A673 (cell line): Measurements from ENCODE around the gene XYLT1. TPM values are rescaled to one million over a fixed set of nuclear protein-coding genes. Genes with fewer than 3 reads are reported as not detected.

Experiments used
- BruUV-seq: library from RNA; stranded (reverse); fragments of 400-500 nt; replicated peaks from 2 replicates; lab custom pipeline; 2021; lab: Mats Ljungman, UMichigan
- CTCF ChIA-PET: fragments of 300-600 bp; sonication (Branson Sonifier 250); formaldehyde crosslinking; loops from one replicate; lab custom pipeline; 2022; ENCODE audit warnings: antibody characterized with exemption; lab: Charles Lee
- POLR2A ChIA-PET: fragments of 300-600 bp; sonication (Branson Sonifier 250); formaldehyde crosslinking; loops from one replicate; lab custom pipeline; 2022; ENCODE audit warnings: antibody characterized with exemption; ENCODE audit not compliant: low non-redundant PET; lab: Charles Lee
- DNase-seq: peaks from one replicate; pipeline ENCODE4 v3.0.0-alpha.2; 2015; ENCODE audit warnings: low spot score
- H3K27ac ChIP-seq: fragments of 200-600 bp; sonication (generic); 2 replicates; pipeline ENCODE4 v1.5.1; 2016; ENCODE audit warnings: mixed run types, low read depth, mild to moderate bottlenecking, mixed read lengths, antibody characterized with exemption, low read length; ENCODE audit not compliant: poor library complexity, severe bottlenecking
- H3K27me3 ChIP-seq: fragments of 200-600 bp; sonication (generic); replicated peaks from 2 replicates; pipeline ENCODE4 v1.6.1; 2017; ENCODE audit warnings: mixed run types, low read depth, mild to moderate bottlenecking, mixed read lengths, antibody characterized with exemption, low read length; ENCODE audit not compliant: insufficient read depth, poor library complexity
- H3K36me3 ChIP-seq: fragments of 200-600 bp; sonication (generic); 2 replicates; pipeline ENCODE4 v1.6.1; 2016; ENCODE audit warnings: mixed run types, mild to moderate bottlenecking, mixed read lengths, antibody characterized with exemption, low read length; ENCODE audit not compliant: insufficient read depth, poor library complexity, severe bottlenecking
- H3K4me1 ChIP-seq: fragments of 200-600 bp; sonication (generic); 2 replicates; pipeline ENCODE4 v1.6.1; 2017; ENCODE audit warnings: mixed run types, mild to moderate bottlenecking, mixed read lengths, antibody characterized with exemption, low read length; ENCODE audit not compliant: insufficient read depth, poor library complexity, severe bottlenecking
- H3K4me3 ChIP-seq: fragments of 200-600 bp; sonication (generic); 2 replicates; pipeline ENCODE4 v1.5.1; 2016; ENCODE audit warnings: low read depth, mixed run types, mild to moderate bottlenecking, mixed read lengths, low read length; ENCODE audit not compliant: poor library complexity, severe bottlenecking
- H3K9me3 ChIP-seq: fragments of 200-600 bp; sonication (generic); 2 replicates; pipeline ENCODE4 v1.6.1; 2016; ENCODE audit warnings: mixed run types, low read depth, mild to moderate bottlenecking, mixed read lengths, antibody characterized with exemption, low read length; ENCODE audit not compliant: poor library complexity, severe bottlenecking
- CTCF ChIP-seq: fragments of 300-800, 200-600 bp; sonication (generic); conservative IDR thresholded peaks from 2 replicates; pipeline ENCODE4 v1.5.1; 2017; ENCODE audit warnings: low read depth, mild to moderate bottlenecking, antibody characterized with exemption, low read length, moderate library complexity, mixed read lengths
- EZH2 ChIP-seq: fragments of 200-600 bp; sonication (generic); IDR thresholded peaks from 2 replicates; pipeline ENCODE4 v1.6.1; 2017; ENCODE audit warnings: borderline replicate concordance, low read depth, mild to moderate bottlenecking, mixed read lengths, antibody characterized with exemption, low read length; ENCODE audit not compliant: poor library complexity, severe bottlenecking
- intact Hi-C: fragments of 100-400 bp; cut with micrococcal nuclease; formaldehyde crosslinking; loops from one replicate; pipeline ENCODE4 v1.10.0; 2022; ENCODE audit not compliant: unreplicated experiment
- total RNA-seq: library from RNA; stranded (reverse); gene quantifications from 2 replicates; pipeline ENCODE4 v1.2.3, GENCODE V29; 2021

XYLT1 gene
- total RNA-seq, 1 experiment from 2014 or later, result 0.64 TPM

- DNase-seq, result no peak
- Histone ChIP-seq H3K36me3 (no peaks in the 10 kb centered on the region), H3K9me3 (no peaks in the 10 kb centered on the region), H3K4me1 (no peaks in the 10 kb centered on the region), H3K4me3 (no peak overlapping the region), H3K27me3 (no peaks in the 10 kb centered on the region), H3K27ac (no peak overlapping the region)
- no peak for TF ChIP-seq CTCF
- TF ChIP-seq EZH2, result no peak
- POLR2A ChIA-PET, result no interaction called here
- BruUV-seq, result no TSS peak
- CTCF ChIA-PET, result no interaction called here
- intact Hi-C loops, result no loop called here
These were observed 127.7 kb downstream of the XYLT1 start for GRCh38 chr16:17343028-17343427.

GRCh38 chr16:17342031-17342430 is 128.7 kb downstream of the XYLT1 start:
- Histone ChIP-seq H3K27ac (no peak overlapping the region), H3K4me3 (no peak overlapping the region), H3K36me3 (no peaks in the 10 kb centered on the region), H3K4me1 (no peaks in the 10 kb centered on the region), H3K9me3 (no peaks in the 10 kb centered on the region), H3K27me3 (no peaks in the 10 kb centered on the region)
- ChIA-PET CTCF (no interaction called here), POLR2A (no interaction called here)
- intact Hi-C loops, result no loop called here
- BruUV-seq, result no TSS peak
- TF ChIP-seq CTCF (no peak), EZH2 (no peak)
- DNase-seq, result no peak

- H3K36me3 ChIP-seq, result no peaks in the 10 kb centered on the region
- intact Hi-C loops, result no loop called here
- no peaks in the 10 kb centered on the region for H3K27me3 ChIP-seq
- H3K9me3 ChIP-seq, result no peaks in the 10 kb centered on the region
- TF ChIP-seq CTCF (no peak), EZH2 (no peak)
- no TSS peak for BruUV-seq
- H3K4me1 ChIP-seq, result no peaks in the 10 kb centered on the region
- DNase-seq, result no peak
- POLR2A ChIA-PET, result no interaction called here
- H3K27ac ChIP-seq, result no peak overlapping the region
- H3K4me3 ChIP-seq, result no peak overlapping the region
- CTCF ChIA-PET, result no interaction called here
These were observed 130.0 kb downstream of the XYLT1 start for GRCh38 chr16:17340804-17341203.
